ENCODE measurements around the gene ABCD2. TPM values are rescaled to one million over a fixed set of nuclear protein-coding genes. Genes with fewer than 3 reads are reported as not detected.

ABCD2 gene
- total RNA-seq, 4 donors from 2014 or later = 0.35 to 2.6 (median 1.7) TPM

GRCh38 chr12:39620659-39621658 is 1.4 kb upstream of the ABCD2 start:
- ATAC-seq = no peak
- no peaks in the 10 kb centered on the region for H3K27me3 ChIP-seq
- peak overlapping the region; percentile 70 to 82 (median 78) for H3K27ac ChIP-seq
- TF ChIP-seq POLR2A (IDR thresholded peaks at IDR 0.05) = no peak
- no peak for TF ChIP-seq POLR2AphosphoS5 (IDR thresholded peaks at IDR 0.05)
- TF ChIP-seq CTCF (IDR thresholded peaks at IDR 0.05) = no peak
- no peak for TF ChIP-seq EP300 (IDR thresholded peaks at IDR 0.05)
- peaks cover 2 to 35% (median 4%) of the 10 kb centered on the region in 3 donors for H3K4me1 ChIP-seq
- H3K9me3 ChIP-seq = no peaks in the 10 kb centered on the region
- peak overlapping the region; percentile 59 to 97 for H3K4me3 ChIP-seq
- 16 to 61% methylated on average over 6 to 11 of the region's 11 CpGs for WGBS, 2 donors (ENCODE audit: low coverage in 1 of 2)
- H3K36me3 ChIP-seq = no peaks in the 10 kb centered on the region

GRCh38 chr12:39619316-39619659 is 315 bp downstream of the ABCD2 start:
- WGBS, 2 donors (ENCODE audit: low coverage in 1 of 2) = 4 to 9% methylated on average over 4 to 10 of the region's 10 CpGs
- Histone ChIP-seq H3K36me3 (no peaks in the 10 kb centered on the region), H3K4me1 (peaks cover 3 to 38% (median 4%) of the 10 kb centered on the region in 3 donors), H3K4me3 (peak overlapping the region; percentile 59 to 97), H3K27me3 (no peaks in the 10 kb centered on the region), H3K27ac (peak overlapping the region; percentile 70 to 82 (median 78)), H3K9me3 (no peaks in the 10 kb centered on the region)
- ATAC-seq = peak; percentile 22
- no peak for TF ChIP-seq POLR2AphosphoS5 (IDR thresholded peaks at IDR 0.05)
- TF ChIP-seq EP300 (IDR thresholded peaks at IDR 0.05) = no peak
- no peak for TF ChIP-seq CTCF (IDR thresholded peaks at IDR 0.05)
- TF ChIP-seq POLR2A (IDR thresholded peaks at IDR 0.05) = no peak

- 10 to 45% methylated on average over 2 to 5 of the region's 5 CpGs for WGBS, 2 donors (ENCODE audit: low coverage in 1 of 2)
- TF ChIP-seq POLR2A (IDR thresholded peaks at IDR 0.05) (no peak), EP300 (IDR thresholded peaks at IDR 0.05) (no peak)
- Histone ChIP-seq H3K36me3 (no peaks in the 10 kb centered on the region), H3K4me1 (peaks cover 3 to 42% (median 4%) of the 10 kb centered on the region in 3 donors), H3K27me3 (no peaks in the 10 kb centered on the region), H3K9me3 (no peaks in the 10 kb centered on the region), H3K4me3 (peak overlapping the region; percentile 59 to 97), H3K27ac (peak overlapping the region; percentile 70 to 82 (median 78))
- no peak for ATAC-seq
Observed at GRCh38 chr12:39618701-39619100, 902 bp downstream of the ABCD2 start.

GRCh38 chr12:39617887-39618286 is 1.7 kb downstream of the ABCD2 start:
- no peak overlapping the region for H3K27ac ChIP-seq
- H3K27me3 ChIP-seq = no peaks in the 10 kb centered on the region
- H3K4me1 ChIP-seq = peaks cover 3 to 44% (median 4%) of the 10 kb centered on the region in 3 donors
- WGBS, 2 donors (ENCODE audit: low coverage in 1 of 2) = 88 to 100% methylated on average over 1 of the region's 1 CpG
- no peak for TF ChIP-seq CTCF (IDR thresholded peaks at IDR 0.05)
- no peak for TF ChIP-seq POLR2A (IDR thresholded peaks at IDR 0.05)
- no peak for TF ChIP-seq POLR2AphosphoS5 (IDR thresholded peaks at IDR 0.05)
- TF ChIP-seq EP300 (IDR thresholded peaks at IDR 0.05) = no peak
- no peak for ATAC-seq
- H3K36me3 ChIP-seq = no peaks in the 10 kb centered on the region
- H3K4me3 ChIP-seq = peak overlapping the region in 1 of 2 donors; percentile 59
- no peaks in the 10 kb centered on the region for H3K9me3 ChIP-seq

- Histone ChIP-seq H3K36me3 (no peaks in the 10 kb centered on the region), H3K27ac (no peak overlapping the region), H3K4me3 (no peak overlapping the region), H3K9me3 (no peaks in the 10 kb centered on the region), H3K4me1 (peaks cover 3 to 44% (median 4%) of the 10 kb centered on the region in 3 donors), H3K27me3 (no peaks in the 10 kb centered on the region)
- 74 to 84% methylated on average over 4 of the region's 4 CpGs for WGBS, 2 donors (ENCODE audit: low coverage in 1 of 2)
- no peak for TF ChIP-seq POLR2AphosphoS5 (IDR thresholded peaks at IDR 0.05)
- no peak for TF ChIP-seq CTCF (IDR thresholded peaks at IDR 0.05)
- no peak for TF ChIP-seq POLR2A (IDR thresholded peaks at IDR 0.05)
- ATAC-seq = no peak
Observed at GRCh38 chr12:39616666-39617065, 2.9 kb downstream of the ABCD2 start.

Measured in gastroesophageal sphincter (tissue), 4 donors.